Fibroblast of skin of left quadriceps (primary cell): Measurements from ENCODE around the gene ZNRF1.

Source experiments
- DNase-seq, 2 experiments: peaks; one replicate each; pipeline ENCODE4 v3.0.0-alpha.2; 2013; ENCODE audit warnings: low read depth in 2 of 2

ZNRF1 gene

DNA sequence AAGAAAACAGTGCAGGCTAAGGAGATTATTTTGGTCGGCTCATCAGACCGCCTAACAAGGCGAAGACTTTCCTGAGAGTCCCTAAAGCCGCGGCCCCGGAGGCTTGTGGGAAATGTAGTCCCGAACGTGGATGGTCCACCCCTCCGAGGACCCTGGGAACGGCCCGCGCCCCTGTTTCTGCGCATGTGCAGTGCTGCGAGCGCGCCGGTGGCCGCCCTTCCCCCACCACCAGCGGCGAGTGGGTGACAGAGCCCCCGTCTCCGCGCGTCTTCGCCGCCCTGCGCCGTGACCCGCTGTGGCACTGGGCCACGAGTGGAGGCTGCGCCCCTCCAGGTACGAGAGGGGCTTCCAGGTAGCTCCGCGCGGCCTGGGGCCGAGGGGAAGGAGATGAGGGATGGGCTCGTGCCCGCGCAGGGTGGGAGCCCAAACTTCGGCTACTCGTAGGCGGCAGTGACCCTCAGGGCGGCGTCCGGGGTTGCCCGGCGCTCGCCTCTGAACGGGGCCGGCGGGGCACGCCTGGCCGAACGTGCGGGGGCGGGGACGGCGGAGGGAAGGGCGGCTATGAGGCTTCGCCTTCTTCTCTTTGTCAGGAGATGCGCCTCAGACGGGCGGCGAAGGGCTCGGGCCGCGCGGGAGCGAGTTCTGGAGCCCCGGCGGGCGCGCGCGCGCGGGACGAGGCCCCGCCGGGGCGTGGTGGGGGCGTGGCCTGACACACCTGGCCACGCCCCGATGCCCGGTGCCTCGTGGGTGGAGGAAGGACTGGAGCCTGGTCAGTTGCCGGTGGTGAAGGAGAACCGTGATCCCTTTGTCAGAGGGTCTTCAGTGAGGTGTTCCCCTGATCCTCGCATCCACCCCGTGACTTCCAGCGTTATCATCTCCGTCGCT, 149.7 kb downstream of the ZNRF1 start, which contains the start of gene ZFP1:
Gene ZFP1, plus strand, starts transcription at position 214 of the 885 bp plus-strand sequence. CDS start 4,428 bp downstream, outside the sequence.
- peak; percentile 80 to 82 for DNase-seq

DNA sequence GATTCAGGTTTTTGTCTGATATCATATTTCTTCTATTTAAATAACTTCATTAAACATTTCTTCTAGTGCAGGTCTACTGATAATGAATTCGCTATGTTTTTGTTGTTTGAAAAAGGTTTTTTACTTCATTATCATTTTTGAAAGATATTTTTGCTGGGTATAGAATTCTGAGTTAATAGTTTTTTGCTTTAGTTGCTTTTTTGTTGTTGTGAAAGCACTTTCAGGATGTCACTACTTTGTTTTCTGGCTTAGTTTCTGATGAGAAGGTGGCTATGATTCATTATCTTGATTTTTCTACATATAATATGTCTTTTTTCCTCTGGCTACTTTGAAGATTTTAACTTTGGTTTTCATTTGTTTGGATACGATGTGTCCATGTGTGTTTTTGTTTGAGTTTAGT, 153.0 kb downstream of the ZNRF1 start:
- no peak for DNase-seq

DNA sequence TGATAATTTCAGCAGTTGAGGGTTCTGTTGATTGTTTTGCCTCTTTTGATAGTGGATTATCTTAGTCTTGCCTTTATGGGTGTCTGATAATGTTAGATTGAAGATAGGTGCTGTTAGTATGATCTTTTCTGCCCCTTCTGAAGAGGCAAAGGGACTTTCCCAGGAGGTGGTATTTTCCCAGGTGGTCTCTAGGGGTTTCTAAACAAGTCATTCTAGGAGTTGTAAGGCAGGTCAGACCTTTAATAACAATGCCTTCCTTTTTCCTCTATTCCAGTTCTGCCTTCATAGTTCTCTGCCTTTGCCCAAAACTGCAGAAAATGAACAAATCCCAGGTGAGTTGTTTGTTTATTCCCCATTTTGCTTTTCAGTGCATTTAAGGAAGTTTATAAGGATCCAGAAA, 153.8 kb downstream of the ZNRF1 start:
- no peak for DNase-seq

DNA sequence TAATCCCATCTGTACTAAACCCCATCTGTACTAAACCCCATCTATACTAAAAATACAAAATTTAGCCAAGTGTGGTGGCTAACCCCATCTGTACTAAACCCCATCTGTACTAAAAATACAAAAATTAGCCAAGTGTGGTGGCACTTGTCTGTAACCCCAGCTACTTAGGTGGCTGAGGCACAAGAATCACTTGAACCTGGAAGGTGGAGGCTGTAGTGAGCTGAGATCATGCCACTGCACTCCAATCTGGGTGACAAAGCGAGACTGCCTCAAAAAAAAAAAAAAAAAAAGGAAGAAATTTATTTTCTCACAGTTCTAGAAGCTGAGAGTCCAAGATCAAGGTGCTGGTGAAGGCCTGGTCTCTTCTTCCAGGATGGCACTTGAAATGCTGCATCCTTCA, 161.6 kb downstream of the ZNRF1 start:
- no peak for DNase-seq
